GM20431 (cell line): ENCODE data around the gene TUBB.
"Not testable (repeated sequence)": the region's sequence is repeated elsewhere in the genome, so short reads cannot be mapped to it uniquely, and the experiment has no call there.

Experiments
- in situ Hi-C: fragments of 300-500 bp; cut with MseI, MboI; formaldehyde crosslinking; loops from one replicate; pipeline ENCODE4 v1.15.0; 2020; ENCODE audit warnings: low sequenced_read_pairs; ENCODE audit not compliant: unreplicated experiment

The TUBB gene

GRCh38 chr6:30717129-30717844 is 2.9 kb upstream of the TUBB start, which contains the start of gene MDC1:
Gene MDC1 (minus strand): TSS chr6:30717281. CDS start chr6:30715175, 2,106 bp downstream.
- in situ Hi-C loops, result no loop called here

GRCh38 chr6:30717845-30718720 is 2.1 kb upstream of the TUBB start:
- in situ Hi-C loops, result not testable (repeated sequence)

GRCh38 chr6:30719356-30719755 is 796 bp upstream of the TUBB start:
- in situ Hi-C loops, result no loop called here

GRCh38 chr6:30720738-30721197 is 616 bp downstream of the TUBB start:
- in situ Hi-C loops, result no loop called here

GRCh38 chr6:30721198-30722024 is 1.3 kb downstream of the TUBB start:
- in situ Hi-C loops, result no loop called here

GRCh38 chr6:30722025-30722279 is 1.8 kb downstream of the TUBB start:
- in situ Hi-C loops, result not testable (repeated sequence)

GRCh38 chr6:30722280-30723112 is 2.3 kb downstream of the TUBB start:
- in situ Hi-C loops, result no loop called here

GRCh38 chr6:30723159-30723842 is 3.1 kb downstream of the TUBB start:
- in situ Hi-C loops, result not testable (repeated sequence)

- in situ Hi-C loops, result not testable (repeated sequence)
Measured at GRCh38 chr6:30723843-30724741, 3.9 kb downstream of the TUBB start.

- in situ Hi-C loops, result loop anchor here (5.0 kb wide), 1 partner anchor 48 kb away; no protein-coding TSS in a partner anchor
Measured at GRCh38 chr6:30724906-30725667, 4.9 kb downstream of the TUBB start.

GRCh38 chr6:30725713-30726505 is 5.8 kb downstream of the TUBB start:
- in situ Hi-C loops, result loop anchor here (5.0 kb wide), 1 partner anchor 49 kb away; no protein-coding TSS in a partner anchor

GRCh38 chr6:30726506-30727413 is 6.6 kb downstream of the TUBB start:
- in situ Hi-C loops, result loop anchor here (5.0 kb wide), 1 partner anchor 49 kb away; no protein-coding TSS in a partner anchor

GRCh38 chr6:30727920-30728553 is 7.9 kb downstream of the TUBB start:
- in situ Hi-C loops, result loop anchor here (5.0 kb wide), 1 partner anchor 51 kb away; no protein-coding TSS in a partner anchor

GRCh38 chr6:30730601-30731435 is 10.7 kb downstream of the TUBB start:
- in situ Hi-C loops, result no loop called here
